DND-41 (cell line): Measurements from ENCODE around the gene CDK4.
A peak's percentile ranks its signal among the peaks of the same experiment; 100 is the strongest.

Experiments
- ATAC-seq: fragments of 200-7000 bp; cut with Tn5 transposase; 3 replicates; pipeline ENCODE4 v1.9.1; 2021; ENCODE audit warnings: low read depth; ENCODE audit not compliant: insufficient read depth
- DNase-seq: peaks from one replicate; pipeline ENCODE4 v3.0.0-alpha.2; 2020
- H2AFZ ChIP-seq: 2 replicates; pipeline ENCODE4 v1.6.0; 2012; ENCODE audit warnings: low read depth, low read length
- H3K27ac ChIP-seq: 2 replicates; pipeline ENCODE4 v1.5.1; 2012; ENCODE audit warnings: low read length, inconsistent platforms
- H3K27me3 ChIP-seq: fragments of 200-600 bp; sonication (generic); 2 replicates; pipeline ENCODE4 v1.6.0; 2012; ENCODE audit warnings: low read length, mild to moderate bottlenecking, inconsistent platforms; ENCODE audit not compliant: insufficient read depth, poor library complexity
- H3K36me3 ChIP-seq: 2 replicates; pipeline ENCODE4 v1.5.1; 2012; ENCODE audit warnings: low read length, inconsistent platforms; ENCODE audit not compliant: insufficient read depth
- H3K4me1 ChIP-seq: 2 replicates; pipeline ENCODE4 v1.5.1; 2012; ENCODE audit warnings: mild to moderate bottlenecking, low read length; ENCODE audit not compliant: insufficient read depth
- H3K4me2 ChIP-seq: 2 replicates; pipeline ENCODE4 v1.6.0; 2012; ENCODE audit warnings: mild to moderate bottlenecking, moderate library complexity, low read length, inconsistent platforms; ENCODE audit not compliant: insufficient read depth
- H3K4me3 ChIP-seq, 2 experiments: fragments of 200-600 bp in 1 of 2; shearing (Covaris generic) in 1 of 2; 2 replicates each; pipeline ENCODE4 v1.5.1; 2012 to 2016; ENCODE audit warnings: inconsistent platforms in 2 of 2, low read length in 2 of 2, mild to moderate bottlenecking in 2 of 2, low read depth in 1 of 2, moderate library complexity in 1 of 2
- H3K79me2 ChIP-seq: 2 replicates; pipeline ENCODE4 v1.6.0; 2012; ENCODE audit warnings: low read length, inconsistent platforms; ENCODE audit not compliant: insufficient read depth
- H3K9ac ChIP-seq: 2 replicates; pipeline ENCODE4 v1.6.0; 2012; ENCODE audit warnings: low read depth, mild to moderate bottlenecking, inconsistent platforms, low read length, moderate library complexity
- H3K9me3 ChIP-seq: 2 replicates; pipeline ENCODE4 v1.5.1; 2012; ENCODE audit warnings: low read length, moderate library complexity, mild to moderate bottlenecking, inconsistent platforms; ENCODE audit not compliant: insufficient read depth, severe bottlenecking
- H4K20me1 ChIP-seq: 2 replicates; pipeline ENCODE4 v1.6.0; 2012; ENCODE audit warnings: low read length; ENCODE audit not compliant: insufficient read depth
- EZH2 ChIP-seq: IDR thresholded peaks from 3 replicates; pipeline ENCODE4 v1.6.1; 2012; ENCODE audit warnings: borderline replicate concordance, low read depth, mild to moderate bottlenecking, moderate library complexity, low read length, inconsistent platforms; ENCODE audit not compliant: severe bottlenecking
- TF ChIP-seq, protein P1 (sequence below): IDR thresholded peaks from 2 replicates; pipeline ENCODE4 v1.5.1; 2012; ENCODE audit warnings: borderline replicate concordance, low read length, moderate library complexity, mild to moderate bottlenecking; ENCODE audit not compliant: poor library complexity, severe bottlenecking; ENCODE audit errors: extremely low read depth

Gene CDK4

GRCh38 chr12:57766464-57767304, 14.6 kb upstream of the CDK4 start, which contains the start of gene CYP27B1:
Gene CYP27B1 (minus strand): TSS chr12:57767078. CDS start chr12:57767041, 37 bp downstream.
- TF ChIP-seq EZH2, result no peak
- TF ChIP-seq, protein P1, sequence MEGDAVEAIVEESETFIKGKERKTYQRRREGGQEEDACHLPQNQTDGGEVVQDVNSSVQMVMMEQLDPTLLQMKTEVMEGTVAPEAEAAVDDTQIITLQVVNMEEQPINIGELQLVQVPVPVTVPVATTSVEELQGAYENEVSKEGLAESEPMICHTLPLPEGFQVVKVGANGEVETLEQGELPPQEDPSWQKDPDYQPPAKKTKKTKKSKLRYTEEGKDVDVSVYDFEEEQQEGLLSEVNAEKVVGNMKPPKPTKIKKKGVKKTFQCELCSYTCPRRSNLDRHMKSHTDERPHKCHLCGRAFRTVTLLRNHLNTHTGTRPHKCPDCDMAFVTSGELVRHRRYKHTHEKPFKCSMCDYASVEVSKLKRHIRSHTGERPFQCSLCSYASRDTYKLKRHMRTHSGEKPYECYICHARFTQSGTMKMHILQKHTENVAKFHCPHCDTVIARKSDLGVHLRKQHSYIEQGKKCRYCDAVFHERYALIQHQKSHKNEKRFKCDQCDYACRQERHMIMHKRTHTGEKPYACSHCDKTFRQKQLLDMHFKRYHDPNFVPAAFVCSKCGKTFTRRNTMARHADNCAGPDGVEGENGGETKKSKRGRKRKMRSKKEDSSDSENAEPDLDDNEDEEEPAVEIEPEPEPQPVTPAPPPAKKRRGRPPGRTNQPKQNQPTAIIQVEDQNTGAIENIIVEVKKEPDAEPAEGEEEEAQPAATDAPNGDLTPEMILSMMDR, result no peak

GRCh38 chr12:57765698-57766463, 13.8 kb upstream of the CDK4 start:
- Histone ChIP-seq H3K4me1 (peaks cover 6% of the 10 kb centered on the region), H3K9ac (no peak overlapping the region), H4K20me1 (peaks cover under 1% of the 10 kb centered on the region; the same call in 1 of the 2 replicates), H3K27ac (no peak overlapping the region), H2AFZ (no peak overlapping the region), H3K4me3 (no peak overlapping the region), H3K79me2 (peaks cover 3% of the 10 kb centered on the region; the same call in 1 of the 2 replicates), H3K36me3 (peaks cover 28% of the 10 kb centered on the region), H3K4me2 (no peak overlapping the region), H3K9me3 (no peaks in the 10 kb centered on the region), H3K27me3 (no peaks in the 10 kb centered on the region)
- DNase-seq, result no peak
- no peak for ATAC-seq
- TF ChIP-seq, protein P1, result no peak
- TF ChIP-seq EZH2, result no peak

More at GRCh38 chr12:57766464-57767304, 14.6 kb upstream of the CDK4 start, which contains the start of gene CYP27B1:
- H3K27me3 ChIP-seq, result no peaks in the 10 kb centered on the region
- no peak within 1 kb of the TSS for H3K4me3 ChIP-seq
- DNase-seq (no peak), ATAC-seq (no peak)
- no peak within 1 kb of the TSS for H3K27ac ChIP-seq
- H3K4me1 ChIP-seq, result peaks cover 12% of the 10 kb centered on the region
- H3K9me3 ChIP-seq, result no peaks in the 10 kb centered on the region
- no peak within 1 kb of the TSS for H3K4me2 ChIP-seq
- H2AFZ ChIP-seq, result no peak within 1 kb of the TSS
- H4K20me1 ChIP-seq, result no peaks in the 10 kb centered on the region
- peaks cover 29% of the 10 kb centered on the region for H3K36me3 ChIP-seq
- H3K79me2 ChIP-seq, result peaks cover 10% of the 10 kb centered on the region
- H3K9ac ChIP-seq, result peak within 1 kb of the TSS; percentile 6; the same call in 1 of the 2 replicates

- peaks cover 8% of the 10 kb centered on the region; the same call in 1 of the 2 replicates for H4K20me1 ChIP-seq
- H3K9me3 ChIP-seq, result no peaks in the 10 kb centered on the region
- no peak overlapping the region for H2AFZ ChIP-seq
- H3K4me2 ChIP-seq, result no peak overlapping the region
- H3K27me3 ChIP-seq, result no peaks in the 10 kb centered on the region
- H3K79me2 ChIP-seq, result no peaks in the 10 kb centered on the region
- H3K27ac ChIP-seq, result no peak overlapping the region
- H3K36me3 ChIP-seq, result peaks cover 28% of the 10 kb centered on the region
- H3K4me3 ChIP-seq, result no peak overlapping the region
- no peaks in the 10 kb centered on the region for H3K4me1 ChIP-seq
- no peak for TF ChIP-seq EZH2
- no peak overlapping the region for H3K9ac ChIP-seq
- DNase-seq, result no peak
- no peak for ATAC-seq
These were observed 13.0 kb upstream of the CDK4 start for GRCh38 chr12:57765003-57765697.
